Upper lobe of left lung (tissue), 6 donors: Measurements from ENCODE around the gene NTN1. TPM values are rescaled to one million over a fixed set of nuclear protein-coding genes. Genes with fewer than 3 reads are reported as not detected.
A peak's percentile ranks its signal among the peaks of the same experiment; 100 is the strongest.

Source experiments
- ATAC-seq, 2 donors: fragments of 200-7000 bp; cut with Tn5 transposase; one replicate each; pipeline ENCODE4 v1.9.1; 2022; ENCODE audit warnings: mild to moderate bottlenecking in 2 of 2, moderate library complexity in 2 of 2; ENCODE audit not compliant: low FRiP score in 2 of 2
- DNase-seq, 2 donors: peaks; one replicate each; pipeline ENCODE4 v3.0.0-alpha.2; 2019 to 2020
- H3K27ac ChIP-seq, 4 donors: fragments of 200-600 bp; sonication (generic); one replicate each; pipeline ENCODE4 v1.5.1; 2016 to 2019
- H3K27me3 ChIP-seq, 4 donors: fragments of 200-600 bp; sonication (generic); one replicate each; pipeline ENCODE4 v1.5.1; 2017 to 2019
- H3K36me3 ChIP-seq, 4 donors: fragments of 200-600 bp; sonication (generic); one replicate each; pipeline ENCODE4 v1.5.1; 2016 to 2019
- H3K4me1 ChIP-seq, 4 donors: fragments of 200-600 bp; sonication (generic); one replicate each; pipeline ENCODE4 v1.5.1; 2018 to 2019
- H3K4me3 ChIP-seq, 4 donors: fragments of 200-600 bp; sonication (generic); one replicate each; pipeline ENCODE4 v1.5.1; 2017 to 2019; ENCODE audit warnings: mild to moderate bottlenecking in 2 of 4, moderate library complexity in 1 of 4
- H3K9me3 ChIP-seq, 4 donors: fragments of 200-600 bp; sonication (generic); one replicate each; pipeline ENCODE4 v1.5.1; 2018 to 2019
- EP300 ChIP-seq, 4 donors: sonication (generic); formaldehyde crosslinking; IDR thresholded peaks; one replicate each; pipeline ENCODE4 v1.5.1; 2017; ENCODE audit warnings: antibody characterized with exemption in 4 of 4, control low read depth in 2 of 4
- POLR2A ChIP-seq, 4 donors: fragments of 450-650 bp; IDR thresholded peaks; one replicate each; pipeline ENCODE4 v1.5.1; 2016 to 2017; ENCODE audit warnings: antibody characterized with exemption in 4 of 4, mild to moderate bottlenecking in 2 of 4
- POLR2AphosphoS5 ChIP-seq, 2 donors: sonication (generic); formaldehyde crosslinking; IDR thresholded peaks; one replicate each; pipeline ENCODE4 v1.5.1; 2017; ENCODE audit warnings: antibody characterized with exemption in 2 of 2
- WGBS, 2 donors: methylation state at CpG; one replicate each; pipeline ENCODE4 v1.1.5; 2017 to 2018; 5-methylcytosine and 5-hydroxymethylcytosine counted together
- total RNA-seq, 6 donors: library from RNA; depleted of rRNA in 4 of 6; stranded (reverse); fragments of >200 nt in 4 of 6; gene quantifications; one replicate each; pipeline versions ENCODE4 v1.1.0 to v1.2.1, GENCODE V29; 2016 to 2021
- TF ChIP-seq, protein P1 (sequence below), 6 experiments: fragments of 450-650 bp in 4 of 6; fragments of 200-600 bp in 2 of 6; sonication (generic) in 2 of 6; IDR thresholded peaks; one replicate each; pipeline ENCODE4 v1.5.1; 2016 to 2019; ENCODE audit warnings: antibody characterized with exemption in 6 of 6
- donor health status: DM: no; HTN: no; CAD: no; lungs with moderate emphysema.
- donor health status: DM: no; HTN: yes; CAD: no; lungs with severe emphysema.

Gene NTN1
- total RNA-seq, 6 donors from 2014 or later = 2.6 to 9.1 (median 4.1) TPM

DNA sequence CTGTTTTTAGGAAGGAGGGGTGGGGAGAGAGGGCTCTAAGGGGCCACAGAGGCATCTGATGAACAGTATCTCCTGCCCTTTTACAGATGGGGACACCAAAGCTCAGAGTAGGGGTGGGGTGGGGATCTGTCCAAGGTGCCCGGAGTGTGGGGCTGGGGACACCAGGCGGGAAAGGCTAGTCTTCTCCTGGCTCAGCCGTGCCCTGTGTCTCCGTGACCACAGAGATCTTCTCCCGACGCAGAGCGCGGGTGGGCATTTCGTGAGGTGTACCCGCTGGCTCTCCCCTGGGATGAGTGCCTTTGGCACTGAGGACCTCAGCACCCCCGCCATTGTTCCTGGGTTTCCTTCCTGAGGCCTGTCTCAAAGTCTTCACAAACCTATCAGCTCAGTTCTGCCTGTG lies 209.6 kb downstream of the NTN1 start:
- Histone ChIP-seq H3K4me1 (no peaks in the 10 kb centered on the region), H3K27ac (no peak overlapping the region), H3K36me3 (no peaks in the 10 kb centered on the region), H3K4me3 (no peak overlapping the region), H3K9me3 (no peaks in the 10 kb centered on the region), H3K27me3 (peaks cover 0 to 3% (median 0%) of the 10 kb centered on the region in 4 donors)
- 87 to 89% methylated on average over 11 of the region's 11 CpGs for WGBS, 2 donors
- TF ChIP-seq, protein P1, sequence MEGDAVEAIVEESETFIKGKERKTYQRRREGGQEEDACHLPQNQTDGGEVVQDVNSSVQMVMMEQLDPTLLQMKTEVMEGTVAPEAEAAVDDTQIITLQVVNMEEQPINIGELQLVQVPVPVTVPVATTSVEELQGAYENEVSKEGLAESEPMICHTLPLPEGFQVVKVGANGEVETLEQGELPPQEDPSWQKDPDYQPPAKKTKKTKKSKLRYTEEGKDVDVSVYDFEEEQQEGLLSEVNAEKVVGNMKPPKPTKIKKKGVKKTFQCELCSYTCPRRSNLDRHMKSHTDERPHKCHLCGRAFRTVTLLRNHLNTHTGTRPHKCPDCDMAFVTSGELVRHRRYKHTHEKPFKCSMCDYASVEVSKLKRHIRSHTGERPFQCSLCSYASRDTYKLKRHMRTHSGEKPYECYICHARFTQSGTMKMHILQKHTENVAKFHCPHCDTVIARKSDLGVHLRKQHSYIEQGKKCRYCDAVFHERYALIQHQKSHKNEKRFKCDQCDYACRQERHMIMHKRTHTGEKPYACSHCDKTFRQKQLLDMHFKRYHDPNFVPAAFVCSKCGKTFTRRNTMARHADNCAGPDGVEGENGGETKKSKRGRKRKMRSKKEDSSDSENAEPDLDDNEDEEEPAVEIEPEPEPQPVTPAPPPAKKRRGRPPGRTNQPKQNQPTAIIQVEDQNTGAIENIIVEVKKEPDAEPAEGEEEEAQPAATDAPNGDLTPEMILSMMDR (IDR thresholded peaks at IDR 0.05) = no peak
- no peak for TF ChIP-seq EP300 (IDR thresholded peaks at IDR 0.05)
- no peak for TF ChIP-seq POLR2A (IDR thresholded peaks at IDR 0.05)
- no peak for TF ChIP-seq POLR2AphosphoS5 (IDR thresholded peaks at IDR 0.05)
- ATAC-seq (no peak), DNase-seq (no peak)

DNA sequence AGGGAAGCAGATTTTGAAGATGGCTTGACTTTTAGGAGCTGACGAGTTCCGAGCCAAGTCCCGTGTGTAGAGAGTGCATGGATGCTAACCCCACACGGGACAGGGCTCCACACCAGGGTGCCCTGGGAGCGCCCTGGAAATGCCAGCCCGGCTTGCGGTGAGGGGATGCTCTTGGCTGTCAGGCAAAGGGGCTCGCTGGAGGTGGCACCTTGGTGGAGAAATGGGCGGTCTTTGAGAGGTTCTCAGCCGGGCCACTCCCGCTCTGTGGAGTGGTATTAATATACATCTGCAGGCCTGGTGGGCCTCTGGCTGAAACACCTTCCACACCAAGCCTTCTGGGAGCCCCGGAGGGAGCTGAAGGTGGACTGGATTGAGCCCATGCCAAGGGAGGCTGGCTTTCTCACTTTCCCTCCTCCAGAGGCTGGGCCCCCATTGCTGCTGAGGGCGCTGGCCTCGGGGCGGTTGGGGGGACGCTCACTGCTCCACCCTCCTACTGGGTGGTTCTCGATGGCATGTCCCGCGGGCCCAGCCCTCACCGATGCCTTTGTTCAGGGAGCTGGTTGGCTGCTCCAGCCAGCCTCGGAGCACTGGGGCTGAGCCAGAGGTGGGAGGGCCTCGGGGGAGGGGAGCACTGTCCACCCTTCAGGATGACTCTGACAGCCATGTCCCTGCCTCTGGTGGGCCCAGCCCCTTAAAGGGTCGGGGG lies 210.3 kb downstream of the NTN1 start:
- TF ChIP-seq, protein P1 (IDR thresholded peaks at IDR 0.05) = no peak
- TF ChIP-seq POLR2A (IDR thresholded peaks at IDR 0.05) = no peak
- TF ChIP-seq EP300 (IDR thresholded peaks at IDR 0.05) = no peak
- no peak for TF ChIP-seq POLR2AphosphoS5 (IDR thresholded peaks at IDR 0.05)
- peak in 1 of 2 donors; percentile 79 for DNase-seq
- H3K4me3 ChIP-seq = no peak overlapping the region
- no peaks in the 10 kb centered on the region for H3K4me1 ChIP-seq
- no peaks in the 10 kb centered on the region for H3K9me3 ChIP-seq
- no peak for ATAC-seq
- H3K27ac ChIP-seq = no peak overlapping the region
- peaks cover 0 to 3% (median 0%) of the 10 kb centered on the region in 4 donors for H3K27me3 ChIP-seq
- no peaks in the 10 kb centered on the region for H3K36me3 ChIP-seq
- 84 to 90% methylated on average over 8 to 14 of the region's 23 CpGs for WGBS, 2 donors

DNA sequence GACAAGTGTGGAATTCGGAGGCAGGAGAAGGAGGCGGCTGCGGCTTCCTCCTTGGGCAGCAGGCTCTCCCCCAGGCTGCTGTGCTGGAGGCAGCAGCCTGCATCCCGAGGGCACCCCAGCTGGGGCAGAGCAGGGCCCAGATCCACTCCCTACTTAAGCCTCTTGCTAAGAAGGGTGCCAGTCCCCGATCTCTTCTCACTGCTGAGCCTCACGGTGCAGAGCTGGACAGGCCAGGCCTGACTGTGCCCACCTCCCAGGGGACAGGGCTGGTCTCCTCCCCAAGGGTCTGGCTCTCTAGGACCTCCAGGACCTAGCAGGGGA lies 210.8 kb downstream of the NTN1 start:
- Histone ChIP-seq H3K36me3 (no peaks in the 10 kb centered on the region), H3K4me3 (no peak overlapping the region), H3K4me1 (no peaks in the 10 kb centered on the region), H3K9me3 (no peaks in the 10 kb centered on the region), H3K27me3 (peaks cover 0 to 3% (median 0%) of the 10 kb centered on the region in 4 donors), H3K27ac (no peak overlapping the region)
- WGBS, 2 donors = 79% methylated on average over 6 of the region's 6 CpGs; no CpG with 5 or more reads in 1 of the 2 donors
- TF ChIP-seq, protein P1 (IDR thresholded peaks at IDR 0.05) = no peak
- TF ChIP-seq EP300 (IDR thresholded peaks at IDR 0.05) (no peak), POLR2A (IDR thresholded peaks at IDR 0.05) (no peak), POLR2AphosphoS5 (IDR thresholded peaks at IDR 0.05) (no peak)
- ATAC-seq (no peak), DNase-seq (no peak)

DNA sequence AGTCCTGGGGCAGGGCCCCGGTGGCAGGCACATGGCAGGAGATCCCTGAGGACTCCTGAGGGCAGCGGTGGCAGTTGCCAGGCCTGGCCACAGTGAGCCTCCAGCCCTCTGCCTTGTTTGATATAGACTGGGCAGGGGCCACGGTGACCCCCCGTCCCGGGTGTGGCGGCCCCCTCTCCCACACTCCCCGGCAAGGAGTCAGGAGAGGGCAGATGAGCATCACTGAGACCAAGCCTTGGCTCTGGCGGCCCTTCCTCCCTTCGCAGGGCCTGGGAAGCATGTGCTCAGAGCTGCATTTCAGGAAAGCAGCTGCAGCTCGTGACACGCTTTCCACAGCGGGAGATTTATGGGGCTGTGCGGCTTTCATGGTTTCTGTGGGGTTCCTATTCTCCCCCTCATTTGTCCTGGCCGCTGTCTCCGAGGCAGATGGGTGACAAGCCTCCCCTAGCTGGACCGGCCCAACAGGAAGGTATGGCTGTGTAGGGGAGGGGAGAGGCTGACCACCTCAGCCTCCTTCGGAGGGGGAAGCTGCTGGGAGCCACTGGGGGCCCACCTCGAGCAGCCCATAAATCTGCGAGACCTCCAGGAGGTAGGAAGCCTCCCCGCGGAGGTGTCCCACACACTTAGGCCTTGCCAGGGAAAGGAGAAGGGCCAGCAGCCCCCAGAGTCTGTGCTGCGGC lies 211.4 kb downstream of the NTN1 start:
- no peak overlapping the region for H3K4me3 ChIP-seq
- 15 to 53% methylated on average over 7 to 20 of the region's 22 CpGs for WGBS, 2 donors
- peak in 1 of 2 donors; percentile 77 for DNase-seq
- no peaks in the 10 kb centered on the region for H3K36me3 ChIP-seq
- H3K27ac ChIP-seq = no peak overlapping the region
- no peaks in the 10 kb centered on the region for H3K9me3 ChIP-seq
- no peaks in the 10 kb centered on the region for H3K4me1 ChIP-seq
- ATAC-seq = no peak
- TF ChIP-seq EP300 (IDR thresholded peaks at IDR 0.05) = no peak
- no peak for TF ChIP-seq POLR2A (IDR thresholded peaks at IDR 0.05)
- no peak for TF ChIP-seq POLR2AphosphoS5 (IDR thresholded peaks at IDR 0.05)
- TF ChIP-seq, protein P1 (IDR thresholded peaks at IDR 0.05) = no peak
- H3K27me3 ChIP-seq = peaks cover 0 to 3% (median 0%) of the 10 kb centered on the region in 4 donors
